Measurements from ENCODE around the gene TENM4. TPM values are rescaled to one million over a fixed set of nuclear protein-coding genes. Genes with fewer than 3 reads are reported as not detected.

TENM4 gene
- total RNA-seq, 4 donors from 2014 or later = 7.7 to 39.3 (median 16.1) TPM

DNA sequence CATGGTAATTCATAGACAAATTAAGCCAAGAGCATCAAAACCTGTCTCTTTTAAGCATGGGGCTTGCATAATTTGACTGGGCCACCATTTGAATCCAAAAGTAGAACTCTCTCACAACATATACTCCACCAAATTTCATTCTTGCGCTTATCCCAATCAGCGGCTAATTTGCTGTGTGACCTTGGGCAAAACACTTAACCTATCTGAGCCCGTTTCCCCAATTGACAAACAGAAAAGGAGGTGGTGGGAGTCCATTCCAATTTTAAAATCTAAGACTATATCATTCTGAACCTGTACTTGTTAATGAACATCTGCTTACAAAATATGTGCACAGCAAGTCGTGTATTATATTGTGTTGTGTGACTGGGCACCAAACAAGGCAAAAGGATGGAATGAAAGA is 528.1 kb downstream of the TENM4 start:
- intact Hi-C loops (cut with DNase I) = no loop called here
- Histone ChIP-seq H3K9me3 (no peaks in the 10 kb centered on the region), H3K27ac (no peak overlapping the region), H3K27me3 (no peaks in the 10 kb centered on the region), H3K4me1 (peaks cover 0 to 2% (median 0%) of the 10 kb centered on the region in 3 donors), H3K36me3 (no peaks in the 10 kb centered on the region), H3K4me3 (no peak overlapping the region)
- DNase-seq = no peak
- 86 to 91% methylated on average over 4 of the region's 4 CpGs for WGBS, 2 donors
- TF ChIP-seq, protein P1, sequence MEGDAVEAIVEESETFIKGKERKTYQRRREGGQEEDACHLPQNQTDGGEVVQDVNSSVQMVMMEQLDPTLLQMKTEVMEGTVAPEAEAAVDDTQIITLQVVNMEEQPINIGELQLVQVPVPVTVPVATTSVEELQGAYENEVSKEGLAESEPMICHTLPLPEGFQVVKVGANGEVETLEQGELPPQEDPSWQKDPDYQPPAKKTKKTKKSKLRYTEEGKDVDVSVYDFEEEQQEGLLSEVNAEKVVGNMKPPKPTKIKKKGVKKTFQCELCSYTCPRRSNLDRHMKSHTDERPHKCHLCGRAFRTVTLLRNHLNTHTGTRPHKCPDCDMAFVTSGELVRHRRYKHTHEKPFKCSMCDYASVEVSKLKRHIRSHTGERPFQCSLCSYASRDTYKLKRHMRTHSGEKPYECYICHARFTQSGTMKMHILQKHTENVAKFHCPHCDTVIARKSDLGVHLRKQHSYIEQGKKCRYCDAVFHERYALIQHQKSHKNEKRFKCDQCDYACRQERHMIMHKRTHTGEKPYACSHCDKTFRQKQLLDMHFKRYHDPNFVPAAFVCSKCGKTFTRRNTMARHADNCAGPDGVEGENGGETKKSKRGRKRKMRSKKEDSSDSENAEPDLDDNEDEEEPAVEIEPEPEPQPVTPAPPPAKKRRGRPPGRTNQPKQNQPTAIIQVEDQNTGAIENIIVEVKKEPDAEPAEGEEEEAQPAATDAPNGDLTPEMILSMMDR (IDR thresholded peaks at IDR 0.05) = no peak
- TF ChIP-seq POLR2A (IDR thresholded peaks at IDR 0.05) = no peak

DNA sequence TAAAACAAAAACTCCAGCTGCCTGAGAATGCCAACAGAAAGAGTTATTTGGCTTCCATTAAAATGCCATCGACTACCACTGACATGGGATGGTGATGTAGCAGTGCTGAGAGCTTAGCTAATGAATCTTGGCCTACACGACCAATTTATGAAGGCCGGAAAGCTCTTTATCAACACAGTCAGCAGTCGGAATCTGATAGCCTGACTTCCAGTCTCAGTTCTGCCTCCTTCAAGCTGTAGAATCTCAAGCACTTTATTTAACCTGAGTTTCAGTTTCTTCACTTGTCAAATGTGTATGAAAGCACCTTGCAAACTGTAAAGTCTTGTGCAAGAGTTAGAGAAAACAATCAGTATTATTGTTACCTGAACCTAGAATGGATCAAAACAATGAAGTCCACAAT is 530.5 kb downstream of the TENM4 start:
- Histone ChIP-seq H3K4me3 (no peak overlapping the region), H3K27me3 (no peaks in the 10 kb centered on the region)

DNA sequence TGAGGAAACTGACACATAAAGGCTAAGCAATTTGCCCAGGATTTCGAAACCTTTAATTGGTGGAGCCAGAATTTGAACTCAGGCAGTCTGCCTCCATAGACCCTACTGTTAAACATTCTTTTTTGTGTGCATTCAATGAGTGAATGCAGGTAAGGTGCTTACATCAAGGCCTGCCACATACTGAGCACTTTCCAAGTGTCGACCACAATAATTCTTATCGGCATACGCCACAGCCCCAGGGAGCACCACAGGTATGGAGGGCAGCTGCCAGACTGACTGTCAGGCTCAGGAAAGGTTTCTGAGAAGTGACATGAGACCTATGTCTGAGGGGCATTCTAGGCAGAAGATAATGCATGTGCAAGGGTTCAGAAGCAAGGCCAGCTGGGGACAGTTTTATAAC is 531.4 kb downstream of the TENM4 start:
- Histone ChIP-seq H3K36me3 (no peaks in the 10 kb centered on the region), H3K27ac (no peak overlapping the region), H3K9me3 (no peaks in the 10 kb centered on the region), H3K4me3 (no peak overlapping the region), H3K27me3 (no peaks in the 10 kb centered on the region), H3K4me1 (peaks cover 0 to 3% (median 0%) of the 10 kb centered on the region in 3 donors)
- no peak for TF ChIP-seq POLR2A (IDR thresholded peaks at IDR 0.05)
- TF ChIP-seq, protein P1 (IDR thresholded peaks at IDR 0.05) = no peak
- 85 to 100% methylated on average over 3 to 4 of the region's 4 CpGs for WGBS, 2 donors
- intact Hi-C loops (cut with DNase I) = no loop called here
- DNase-seq = no peak

More for the DNA sequence above, 530.5 kb downstream of the TENM4 start:
- no peak overlapping the region for H3K27ac ChIP-seq
- H3K9me3 ChIP-seq = no peaks in the 10 kb centered on the region
- intact Hi-C loops (cut with DNase I) = no loop called here
- H3K36me3 ChIP-seq = no peaks in the 10 kb centered on the region
- peaks cover 0 to 3% (median 0%) of the 10 kb centered on the region in 3 donors for H3K4me1 ChIP-seq
- TF ChIP-seq POLR2A (IDR thresholded peaks at IDR 0.05) = no peak
- TF ChIP-seq, protein P1 (IDR thresholded peaks at IDR 0.05) = no peak
- no peak for DNase-seq
- 70 to 76% methylated on average over 4 of the region's 4 CpGs for WGBS, 2 donors

DNA sequence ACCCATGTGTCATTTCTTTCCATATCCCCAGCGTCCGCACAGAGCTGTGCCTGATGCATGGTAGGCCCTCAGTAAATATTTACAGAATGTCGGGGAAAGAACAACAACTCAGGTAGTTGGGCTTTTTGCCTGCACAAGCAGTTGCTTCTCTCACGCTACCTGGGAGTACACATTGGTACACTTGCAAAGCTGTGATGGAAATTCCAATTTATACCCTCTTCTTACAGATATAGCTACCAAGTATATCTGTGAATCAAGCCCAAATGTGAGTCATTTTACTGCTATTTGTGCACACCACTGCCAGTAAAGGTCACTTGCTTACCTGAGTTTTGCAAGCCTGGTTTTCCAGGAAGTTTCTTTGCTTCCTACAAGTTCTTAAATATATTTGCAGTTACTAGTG is 533.2 kb downstream of the TENM4 start:
- Histone ChIP-seq H3K36me3 (peaks cover 0 to 5% (median 0%) of the 10 kb centered on the region in 3 donors), H3K27me3 (no peaks in the 10 kb centered on the region), H3K27ac (no peak overlapping the region), H3K4me3 (no peak overlapping the region), H3K9me3 (no peaks in the 10 kb centered on the region), H3K4me1 (peaks cover 0 to 3% (median 0%) of the 10 kb centered on the region in 3 donors)
- TF ChIP-seq, protein P1 (IDR thresholded peaks at IDR 0.05) = no peak
- TF ChIP-seq POLR2A (IDR thresholded peaks at IDR 0.05) = no peak
- 77 to 80% methylated on average over 4 of the region's 4 CpGs for WGBS, 2 donors
- intact Hi-C loops (cut with DNase I) = no loop called here
- no peak for DNase-seq

DNA sequence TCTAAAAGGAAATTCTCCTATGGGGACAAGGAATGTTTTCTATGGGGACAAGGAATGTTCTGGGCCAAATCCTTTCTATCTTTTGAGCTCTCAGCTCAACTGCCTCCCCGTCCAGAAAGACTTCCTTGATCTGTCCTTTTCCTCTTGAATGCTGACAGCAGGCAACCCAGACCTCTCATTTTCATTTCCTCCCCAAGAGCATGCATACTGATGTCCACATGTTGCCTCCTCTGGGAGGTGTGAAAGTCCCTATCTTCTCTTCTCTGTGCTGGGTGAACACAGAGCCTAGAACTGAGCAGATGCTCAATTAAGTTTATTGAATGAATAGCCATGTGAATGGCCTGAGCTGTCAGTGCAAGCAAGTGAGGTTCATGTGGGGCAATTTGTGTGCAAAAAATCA is 534.3 kb downstream of the TENM4 start:
- Histone ChIP-seq H3K36me3 (peaks cover 0 to 8% (median 0%) of the 10 kb centered on the region in 3 donors), H3K4me1 (peaks cover 0 to 3% (median 0%) of the 10 kb centered on the region in 3 donors), H3K4me3 (no peak overlapping the region), H3K27me3 (no peaks in the 10 kb centered on the region), H3K27ac (no peak overlapping the region), H3K9me3 (no peaks in the 10 kb centered on the region)
- TF ChIP-seq POLR2A (IDR thresholded peaks at IDR 0.05) = no peak
- intact Hi-C loops (cut with DNase I) = no loop called here
- 50 to 60% methylated on average over 1 of the region's 1 CpG for WGBS, 2 donors
- DNase-seq = no peak

DNA sequence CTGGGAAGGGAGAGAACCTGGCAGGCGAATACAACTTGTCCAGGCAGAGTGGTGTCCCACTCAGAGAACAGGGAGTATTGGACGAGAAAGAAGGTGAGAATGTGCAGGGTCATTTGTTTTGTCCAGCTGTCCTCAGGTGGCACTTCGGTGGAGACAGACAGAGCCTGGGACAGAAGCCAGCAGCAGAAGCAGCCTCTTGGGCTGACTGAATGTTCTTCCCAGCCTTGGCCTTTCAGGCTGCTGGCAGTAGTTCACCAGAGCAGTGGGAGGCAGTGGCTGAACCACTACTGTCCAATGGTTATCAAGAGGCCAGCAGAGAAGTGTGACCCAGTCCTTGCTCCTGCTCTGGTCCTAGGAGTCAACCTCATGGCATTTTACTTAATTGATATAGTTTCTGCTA is 535.1 kb downstream of the TENM4 start:
- H3K27ac ChIP-seq = no peak overlapping the region
- TF ChIP-seq, protein P1 (IDR thresholded peaks at IDR 0.05) = no peak
- no peak for TF ChIP-seq POLR2A (IDR thresholded peaks at IDR 0.05)
- intact Hi-C loops (cut with DNase I) = no loop called here
- H3K36me3 ChIP-seq = peaks cover 0 to 8% (median 0%) of the 10 kb centered on the region in 3 donors
- peaks cover 0 to 3% (median 0%) of the 10 kb centered on the region in 3 donors for H3K4me1 ChIP-seq
- DNase-seq = no peak
- WGBS, 2 donors = 68 to 70% methylated on average over 3 of the region's 3 CpGs
- no peaks in the 10 kb centered on the region for H3K9me3 ChIP-seq
- no peak overlapping the region for H3K4me3 ChIP-seq
- H3K27me3 ChIP-seq = no peaks in the 10 kb centered on the region
